Lower leg skin (tissue), 3 donors: Measurements from ENCODE around the gene ADGRA1.
"Not testable (repeated sequence)": the region's sequence is repeated elsewhere in the genome, so short reads cannot be mapped to it uniquely, and the experiment has no call there.

Experiments
- CTCF ChIP-seq, 3 donors: fragments of 450-650 bp; IDR thresholded peaks; one replicate each; pipeline ENCODE4 v1.5.1; 2016; ENCODE audit warnings: antibody characterized with exemption in 3 of 3, mild to moderate bottlenecking in 3 of 3, moderate library complexity in 2 of 3
- POLR2A ChIP-seq, 2 donors: fragments of 450-650 bp; IDR thresholded peaks; one replicate each; pipeline ENCODE4 v1.6.1; 2016 to 2017; ENCODE audit warnings: antibody characterized with exemption in 2 of 2, mild to moderate bottlenecking in 1 of 2, moderate library complexity in 1 of 2

GRCh38 chr10:133053527-133054133, 34.1 kb upstream of the ADGRA1 start:
- not testable (repeated sequence) for TF ChIP-seq CTCF, POLR2A (IDR thresholded peaks at IDR 0.05)
